HepG2 (cell line): ENCODE measurements around the gene TMEM204.

ENCODE experiments used
- ATF7 ChIP-seq, 2 experiments: fragments of 450-650 bp in 1 of 2; sonication (generic) in 1 of 2; formaldehyde crosslinking in 1 of 2; IDR thresholded peaks; 2 replicates each; pipeline versions ENCODE4 v1.4.0 to v1.6.1; 2016 to 2020; ENCODE audit warnings: antibody characterized with exemption in 1 of 2, mild to moderate bottlenecking in 1 of 2, missing genetic modification reagents in 1 of 2
- CBX2 ChIP-seq, 2 experiments: fragments of 200-600 bp in 1 of 2; sonication (generic); formaldehyde crosslinking in 1 of 2; IDR thresholded peaks; 2 replicates each; pipeline versions ENCODE4 v1.7.0 to v1.8.1; 2018 to 2022; ENCODE audit warnings: low read depth in 2 of 2, low read length in 1 of 2, mild to moderate bottlenecking in 1 of 2, missing genetic modification reagents in 1 of 2
- CENPT ChIP-seq: sonication (generic); formaldehyde crosslinking; IDR thresholded peaks from 2 replicates; pipeline ENCODE4 v1.8.0; 2022; ENCODE audit warnings: low read depth, mild to moderate bottlenecking, moderate library complexity, missing genetic modification reagents
- CREB1 ChIP-seq, 2 experiments: fragments of 450-650 bp in 1 of 2; IDR thresholded peaks; 2 replicates each; pipeline ENCODE4 v1.6.1; 2016 to 2017; ENCODE audit warnings: control low read depth in 1 of 2, mild to moderate bottlenecking in 1 of 2, missing compliant biosample characterization in 1 of 2, missing genetic modification characterization in 1 of 2
- MED1 ChIP-seq: sonication (generic); formaldehyde crosslinking; IDR thresholded peaks from 2 replicates; pipeline ENCODE4 v1.4.0; 2020; ENCODE audit warnings: missing genetic modification reagents
- NFIB ChIP-seq: sonication (generic); formaldehyde crosslinking; IDR thresholded peaks from 2 replicates; pipeline ENCODE4 v1.9.0; 2021; ENCODE audit warnings: missing genetic modification reagents, mild to moderate bottlenecking, borderline replicate concordance
- NFKB2 ChIP-seq: sonication (generic); formaldehyde crosslinking; IDR thresholded peaks from 2 replicates; pipeline ENCODE4 v1.4.0; 2020; ENCODE audit warnings: missing genetic modification reagents, borderline replicate concordance
- NR2C2 ChIP-seq: sonication (generic); formaldehyde crosslinking; IDR thresholded peaks from 2 replicates; pipeline ENCODE4 v1.4.0; 2020; ENCODE audit warnings: missing genetic modification reagents, mild to moderate bottlenecking, moderate library complexity, borderline replicate concordance
- POLR2A ChIP-seq, 2 experiments: IDR thresholded peaks; 2 replicates each; pipeline ENCODE4 v1.6.1; 2011; ENCODE audit warnings: low read depth in 2 of 2, low read length in 2 of 2, mild to moderate bottlenecking in 1 of 2, moderate library complexity in 1 of 2; ENCODE audit not compliant: insufficient read depth in 1 of 2
- ZNF253 ChIP-seq: sonication (generic); formaldehyde crosslinking; IDR thresholded peaks from 2 replicates; pipeline ENCODE4 v1.8.0; 2022; ENCODE audit warnings: mild to moderate bottlenecking, missing genetic modification reagents, borderline replicate concordance
- ZNF83 ChIP-seq: sonication (generic); formaldehyde crosslinking; IDR thresholded peaks from 2 replicates; pipeline ENCODE4 v1.4.0; 2020; ENCODE audit warnings: missing genetic modification reagents, mild to moderate bottlenecking, borderline replicate concordance
- TF ChIP-seq, protein P1 (sequence below): sonication (generic); formaldehyde crosslinking; IDR thresholded peaks from 2 replicates; pipeline ENCODE4 v1.4.0; 2020; ENCODE audit warnings: mild to moderate bottlenecking, missing genetic modification reagents
- TF ChIP-seq, protein P2 (sequence below): IDR thresholded peaks from 2 replicates; pipeline ENCODE4 v1.6.1; 2012; ENCODE audit warnings: inconsistent platforms
- TF ChIP-seq, protein P3 (sequence below): sonication (generic); formaldehyde crosslinking; IDR thresholded peaks from 2 replicates; pipeline ENCODE4 v1.4.0; 2020; ENCODE audit warnings: mild to moderate bottlenecking, missing genetic modification reagents

DNA sequence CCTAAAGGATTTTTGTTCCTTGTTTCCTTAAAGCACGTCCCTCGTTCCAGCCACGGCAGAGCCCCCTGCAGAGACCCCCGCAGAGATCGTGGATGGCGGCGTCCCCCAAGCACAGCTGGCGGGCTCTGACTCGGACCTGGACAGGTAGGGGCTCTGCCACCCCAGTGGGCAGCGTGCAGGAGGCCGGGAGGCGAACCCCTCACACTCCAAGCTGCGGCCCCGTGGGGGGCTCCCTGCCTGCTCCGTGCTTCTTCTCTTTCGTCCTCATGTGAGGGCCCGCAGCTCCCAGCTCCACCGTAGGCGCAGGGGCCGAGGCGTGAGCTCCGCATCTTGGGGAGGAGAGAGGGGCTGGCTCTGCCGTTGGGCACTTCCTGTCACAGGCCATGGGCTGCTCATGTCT lies 31.8 kb upstream of the TMEM204 start:
- TF ChIP-seq ZNF253 (CRISPR knock-in tag) (no peak), CBX2 (IDR thresholded peaks at IDR 0.05; ENCODE audit: low read depth, low read length) (no peak), CBX2 (CRISPR knock-in tag; IDR thresholded peaks at IDR 0.05; ENCODE audit: low read depth) (no peak), POLR2A (IDR thresholded peaks at IDR 0.05; ENCODE audit: insufficient read depth in 1 of 2, low read depth in 2 of 2, low read length in 2 of 2) (no peak), NFKB2 (CRISPR knock-in tag) (no peak), MED1 (CRISPR knock-in tag) (no peak), ZNF83 (CRISPR knock-in tag) (no peak), ATF7 (IDR thresholded peaks at IDR 0.05) (no peak), ATF7 (CRISPR knock-in tag; IDR thresholded peaks at IDR 0.05) (no peak), CREB1 (IDR thresholded peaks at IDR 0.05) (no peak), CREB1 (CRISPR knock-in tag; IDR thresholded peaks at IDR 0.05) (no peak), NR2C2 (CRISPR knock-in tag) (no peak), NFIB (CRISPR knock-in tag) (no peak), CENPT (CRISPR knock-in tag) (no peak)
- TF ChIP-seq, protein P1, sequence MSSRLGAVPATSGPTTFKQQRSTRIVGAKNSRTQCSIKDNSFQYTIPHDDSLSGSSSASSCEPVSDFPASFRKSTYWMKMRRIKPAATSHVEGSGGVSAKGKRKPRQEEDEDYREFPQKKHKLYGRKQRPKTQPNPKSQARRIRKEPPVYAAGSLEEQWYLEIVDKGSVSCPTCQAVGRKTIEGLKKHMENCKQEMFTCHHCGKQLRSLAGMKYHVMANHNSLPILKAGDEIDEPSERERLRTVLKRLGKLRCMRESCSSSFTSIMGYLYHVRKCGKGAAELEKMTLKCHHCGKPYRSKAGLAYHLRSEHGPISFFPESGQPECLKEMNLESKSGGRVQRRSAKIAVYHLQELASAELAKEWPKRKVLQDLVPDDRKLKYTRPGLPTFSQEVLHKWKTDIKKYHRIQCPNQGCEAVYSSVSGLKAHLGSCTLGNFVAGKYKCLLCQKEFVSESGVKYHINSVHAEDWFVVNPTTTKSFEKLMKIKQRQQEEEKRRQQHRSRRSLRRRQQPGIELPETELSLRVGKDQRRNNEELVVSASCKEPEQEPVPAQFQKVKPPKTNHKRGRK (CRISPR knock-in tag) = no peak
- TF ChIP-seq, protein P2, sequence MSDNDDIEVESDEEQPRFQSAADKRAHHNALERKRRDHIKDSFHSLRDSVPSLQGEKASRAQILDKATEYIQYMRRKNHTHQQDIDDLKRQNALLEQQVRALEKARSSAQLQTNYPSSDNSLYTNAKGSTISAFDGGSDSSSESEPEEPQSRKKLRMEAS = no peak
- TF ChIP-seq, protein P3, sequence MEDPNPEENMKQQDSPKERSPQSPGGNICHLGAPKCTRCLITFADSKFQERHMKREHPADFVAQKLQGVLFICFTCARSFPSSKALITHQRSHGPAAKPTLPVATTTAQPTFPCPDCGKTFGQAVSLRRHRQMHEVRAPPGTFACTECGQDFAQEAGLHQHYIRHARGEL = no peak
